Right lobe of liver (tissue), 6 donors: Measurements from ENCODE around the gene NR5A1. TPM values are rescaled to one million over a fixed set of nuclear protein-coding genes. Genes with fewer than 3 reads are reported as not detected.

Experiments
- ATAC-seq, 4 donors: fragments of 200-7000 bp; cut with Tn5 transposase; one replicate each; pipeline ENCODE4 v1.9.1; 2020; ENCODE audit warnings: mild to moderate bottlenecking in 4 of 4, moderate library complexity in 4 of 4
- DNase-seq, 3 donors: peaks; one replicate each; pipeline ENCODE4 v3.0.0-alpha.2; 2020
- H3K27ac ChIP-seq, 3 donors: fragments of 200-600 bp; one replicate each; pipeline ENCODE4 v1.8.0; 2022
- H3K27me3 ChIP-seq, 2 donors: fragments of 200-600 bp; one replicate each; pipeline ENCODE4 v1.8.0; 2022
- H3K36me3 ChIP-seq, 4 donors: fragments of 200-600 bp; sonication (generic) in 1 of 4; one replicate each; pipeline versions ENCODE4 v1.5.1 to v1.8.0; 2017 to 2022; ENCODE audit warnings: control low read depth in 1 of 4
- H3K4me1 ChIP-seq, 4 donors: fragments of 200-600 bp; sonication (generic) in 1 of 4; one replicate each; pipeline versions ENCODE4 v1.5.1 to v1.8.0; 2017 to 2022; ENCODE audit warnings: control low read depth in 1 of 4
- H3K4me3 ChIP-seq, 3 donors: fragments of 200-600 bp; one replicate each; pipeline ENCODE4 v1.8.0; 2022
- H3K9me3 ChIP-seq, 4 donors: fragments of 200-600 bp; sonication (generic) in 1 of 4; one replicate each; pipeline versions ENCODE4 v1.5.1 to v1.8.0; 2017 to 2022; ENCODE audit warnings: control low read depth in 1 of 4
- POLR2A ChIP-seq: fragments of 450-650 bp; IDR thresholded peaks from one replicate; pipeline ENCODE4 v1.6.1; 2017; ENCODE audit warnings: antibody characterized with exemption, mild to moderate bottlenecking
- WGBS: methylation state at CpG from one replicate; pipeline ENCODE4 v1.1.6; 2018; ENCODE audit warnings: low coverage, low lambda C conversion rate; ENCODE audit not compliant: insufficient coverage; ENCODE audit errors: missing lambda C conversion rate; 5-methylcytosine and 5-hydroxymethylcytosine counted together
- intact Hi-C, 2 donors: fragments of 100-400 bp; cut with DNase I; formaldehyde crosslinking; loops; one replicate each; pipeline versions ENCODE4 v1.11.2 to v1.14.1; 2022
- total RNA-seq, 6 experiments: library from RNA; depleted of rRNA in 2 of 6; stranded (reverse); fragments of >200 nt in 2 of 6; fragmentation: NEBNext Ultra II Directional in 3 of 6; extraction: Animal tissue kit (Norgen Biotek cat#: 25700) in 3 of 6; gene quantifications; one replicate each; pipeline versions ENCODE4 v1.1.0 to v1.2.4, GENCODE V29; 2016 to 2023
- TF ChIP-seq, protein P1 (sequence below), 4 donors: fragments of 200-600 bp in 3 of 4; fragments of 450-650 bp in 1 of 4; IDR thresholded peaks; one replicate each; pipeline versions ENCODE4 v1.5.1 to v1.8.0; 2016 to 2022; ENCODE audit warnings: antibody characterized with exemption in 4 of 4, mild to moderate bottlenecking in 2 of 4
- donor health status: DM: no; HTN: yes; CAD: no.
- donor health status: DM: no; HTN: no; CAD: no.
- donor health status: DM: no; HTN: no; CAD: no.
- donor health status: DM: no; HTN: yes; CAD: no.
- donor health status: DM: no; HTN: yes; CAD: no.

The NR5A1 gene
- total RNA-seq, 6 experiments from 2014 or later, result 0.26 TPM; not detected in 5

DNA sequence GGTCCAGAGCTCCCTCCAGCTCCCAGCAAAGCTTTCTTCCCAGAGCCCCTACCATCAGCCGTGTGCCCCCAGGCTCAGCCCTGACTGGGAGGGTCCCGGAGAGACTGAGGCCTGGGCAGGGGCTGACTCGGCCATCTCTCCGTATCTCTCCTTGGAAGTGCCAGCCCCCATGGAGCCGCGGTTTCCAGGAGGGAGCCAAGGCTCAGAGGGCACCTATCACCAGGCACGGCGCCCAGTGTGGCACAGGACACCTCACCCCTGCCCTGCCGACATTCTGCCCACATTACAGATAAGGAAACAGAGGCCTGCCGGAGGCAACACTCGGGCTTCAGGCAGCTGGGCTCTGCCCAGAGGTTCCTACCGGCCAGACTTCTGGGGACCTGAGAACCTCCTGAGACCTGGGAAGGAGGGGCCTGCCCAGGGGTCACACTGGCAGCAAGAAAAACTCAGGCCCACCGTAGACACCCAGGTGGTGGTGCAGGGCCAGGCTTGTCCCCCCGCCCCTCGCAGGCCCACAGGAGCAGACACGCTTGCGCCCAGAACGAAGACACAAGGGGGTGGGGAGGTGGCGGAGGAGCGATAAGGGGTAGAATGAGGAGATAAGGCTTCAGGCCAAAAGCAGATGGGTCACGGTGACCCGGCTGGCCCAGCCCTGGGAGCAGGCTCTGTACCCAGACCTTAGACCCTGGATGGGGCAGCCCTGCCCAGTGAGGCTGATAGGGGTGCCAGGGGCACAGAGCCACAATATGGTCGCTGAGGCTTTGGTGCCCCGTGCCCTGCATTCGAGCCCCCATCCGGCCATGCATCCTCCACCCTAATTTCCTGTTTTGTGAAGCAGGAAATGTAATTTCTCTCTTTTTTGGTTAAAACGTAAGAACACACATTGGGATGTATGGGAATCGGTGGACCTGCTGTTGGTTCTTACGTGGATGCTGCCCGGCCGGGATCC is 11.8 kb downstream of the NR5A1 start:
- DNase-seq, result peak in 1 of 3 donors; percentile 36
- no peak overlapping the region for H3K27ac ChIP-seq
- H3K27me3 ChIP-seq, result no peaks in the 10 kb centered on the region
- H3K9me3 ChIP-seq, result no peaks in the 10 kb centered on the region
- H3K4me3 ChIP-seq, result no peak overlapping the region
- WGBS, result 50% methylated on average over 21 of the region's 31 CpGs
- no peaks in the 10 kb centered on the region for H3K36me3 ChIP-seq
- ATAC-seq, result peak in 3 of 4 donors; percentile 19 to 75 (median 60)
- TF ChIP-seq, protein P1, sequence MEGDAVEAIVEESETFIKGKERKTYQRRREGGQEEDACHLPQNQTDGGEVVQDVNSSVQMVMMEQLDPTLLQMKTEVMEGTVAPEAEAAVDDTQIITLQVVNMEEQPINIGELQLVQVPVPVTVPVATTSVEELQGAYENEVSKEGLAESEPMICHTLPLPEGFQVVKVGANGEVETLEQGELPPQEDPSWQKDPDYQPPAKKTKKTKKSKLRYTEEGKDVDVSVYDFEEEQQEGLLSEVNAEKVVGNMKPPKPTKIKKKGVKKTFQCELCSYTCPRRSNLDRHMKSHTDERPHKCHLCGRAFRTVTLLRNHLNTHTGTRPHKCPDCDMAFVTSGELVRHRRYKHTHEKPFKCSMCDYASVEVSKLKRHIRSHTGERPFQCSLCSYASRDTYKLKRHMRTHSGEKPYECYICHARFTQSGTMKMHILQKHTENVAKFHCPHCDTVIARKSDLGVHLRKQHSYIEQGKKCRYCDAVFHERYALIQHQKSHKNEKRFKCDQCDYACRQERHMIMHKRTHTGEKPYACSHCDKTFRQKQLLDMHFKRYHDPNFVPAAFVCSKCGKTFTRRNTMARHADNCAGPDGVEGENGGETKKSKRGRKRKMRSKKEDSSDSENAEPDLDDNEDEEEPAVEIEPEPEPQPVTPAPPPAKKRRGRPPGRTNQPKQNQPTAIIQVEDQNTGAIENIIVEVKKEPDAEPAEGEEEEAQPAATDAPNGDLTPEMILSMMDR (IDR thresholded peaks at IDR 0.05), result no peak
- no peak for TF ChIP-seq POLR2A
- intact Hi-C loops, result no loop called here
- H3K4me1 ChIP-seq, result peaks cover 0 to 5% (median 0%) of the 10 kb centered on the region in 4 donors

GRCh38 chr9:124493794-124494479 is 13.3 kb downstream of the NR5A1 start:
- ATAC-seq (no peak), DNase-seq (no peak)
- H3K36me3 ChIP-seq, result no peaks in the 10 kb centered on the region
- no peak overlapping the region for H3K4me3 ChIP-seq
- no peaks in the 10 kb centered on the region for H3K27me3 ChIP-seq
- no peak for TF ChIP-seq POLR2A
- TF ChIP-seq, protein P1 (IDR thresholded peaks at IDR 0.05), result no peak
- peaks cover 0 to 5% (median 0%) of the 10 kb centered on the region in 4 donors for H3K4me1 ChIP-seq
- intact Hi-C loops, result no loop called here
- no peaks in the 10 kb centered on the region for H3K9me3 ChIP-seq
- WGBS, result 90% methylated on average over 2 of the region's 18 CpGs
- no peak overlapping the region for H3K27ac ChIP-seq

DNA sequence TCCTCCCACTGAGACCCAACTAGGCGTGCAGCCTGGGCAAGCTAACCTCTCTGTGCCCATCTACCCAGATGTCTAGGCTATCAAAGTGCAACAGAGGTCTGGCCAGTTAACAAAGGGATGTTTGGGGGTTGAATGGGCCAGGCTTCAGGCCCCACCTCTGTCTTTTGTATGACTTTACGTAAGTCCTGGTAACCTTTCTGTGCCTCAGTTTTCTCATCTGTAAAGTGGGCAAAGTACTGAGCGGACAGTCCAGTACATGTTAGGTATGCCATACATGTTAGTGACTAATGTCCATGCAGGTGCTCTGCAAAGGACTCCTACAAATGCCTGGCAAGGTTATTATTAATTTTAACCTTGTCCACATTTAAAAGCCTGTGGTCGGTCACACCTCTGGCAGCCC is 14.0 kb downstream of the NR5A1 start:
- DNase-seq (no peak), ATAC-seq (no peak)
- no peak for TF ChIP-seq POLR2A
- TF ChIP-seq, protein P1 (IDR thresholded peaks at IDR 0.05), result no peak
- peaks cover 0 to 5% (median 0%) of the 10 kb centered on the region in 4 donors for H3K4me1 ChIP-seq
- 86% methylated on average over 1 of the region's 4 CpGs for WGBS
- H3K27ac ChIP-seq, result no peak overlapping the region
- no peaks in the 10 kb centered on the region for H3K27me3 ChIP-seq
- H3K9me3 ChIP-seq, result no peaks in the 10 kb centered on the region
- no peaks in the 10 kb centered on the region for H3K36me3 ChIP-seq
- intact Hi-C loops, result no loop called here
- no peak overlapping the region for H3K4me3 ChIP-seq

- DNase-seq (no peak), ATAC-seq (no peak)
- no peak for TF ChIP-seq POLR2A
- TF ChIP-seq, protein P1 (IDR thresholded peaks at IDR 0.05), result no peak
- H3K27ac ChIP-seq, result no peak overlapping the region
- H3K27me3 ChIP-seq, result no peaks in the 10 kb centered on the region
- no peak overlapping the region for H3K4me3 ChIP-seq
- no peaks in the 10 kb centered on the region for H3K36me3 ChIP-seq
- H3K9me3 ChIP-seq, result no peaks in the 10 kb centered on the region
- intact Hi-C loops, result no loop called here
- peaks cover 0 to 5% (median 0%) of the 10 kb centered on the region in 4 donors for H3K4me1 ChIP-seq
- WGBS, result 65% methylated on average over 3 of the region's 19 CpGs
These were observed 14.4 kb downstream of the NR5A1 start for GRCh38 chr9:124492818-124493217.
